HCT116 (cell line): ENCODE data around the gene GFER.

Source experiments
- CEBPB ChIP-seq: IDR thresholded peaks from 2 replicates; pipeline ENCODE4 v1.6.1; 2012; ENCODE audit warnings: low read depth
- CTCF ChIP-seq, 3 experiments: fragments of 200-600 bp in 1 of 3; sonication (generic) in 1 of 3; IDR thresholded peaks in 2 of 3; conservative IDR thresholded peaks in 1 of 3; 2 replicates each; pipeline ENCODE4 v1.5.1; 2012 to 2017; ENCODE audit warnings: low read depth in 2 of 3, low read length in 2 of 3, antibody characterized with exemption in 1 of 3, borderline replicate concordance in 1 of 3, control low read depth in 1 of 3, mild to moderate bottlenecking in 1 of 3, mixed read lengths in 1 of 3, mixed run types in 1 of 3, moderate library complexity in 1 of 3; ENCODE audit not compliant: insufficient read depth in 1 of 3
- POLR2A ChIP-seq: IDR thresholded peaks from 2 replicates; pipeline ENCODE4 v1.7.0; 2011; ENCODE audit warnings: borderline replicate concordance; ENCODE audit not compliant: insufficient read depth, insufficient read length; ENCODE audit errors: extremely low read depth
- RAD21 ChIP-seq: IDR thresholded peaks from 2 replicates; pipeline ENCODE4 v1.6.1; 2012; ENCODE audit warnings: low read depth, mild to moderate bottlenecking
- SIN3A ChIP-seq: IDR thresholded peaks from 2 replicates; pipeline ENCODE4 v1.6.1; 2012; ENCODE audit warnings: low read depth
- TF ChIP-seq, protein P1 (sequence below): IDR thresholded peaks from 2 replicates; pipeline ENCODE4 v1.6.1; 2012; ENCODE audit warnings: low read depth

GRCh38 chr16:2037115-2037514 lies 53.1 kb downstream of the GFER start:
- no peak for TF ChIP-seq POLR2A
- no peak for TF ChIP-seq CTCF (IDR thresholded peaks at IDR 0.05 in 2 of 3, conservative IDR thresholded peaks at IDR 0.05 in 1 of 3; ENCODE audit: borderline replicate concordance in 1 of 3, insufficient read depth in 1 of 3, low read depth in 2 of 3, low read length in 2 of 3)
- TF ChIP-seq SIN3A: no peak
- TF ChIP-seq RAD21: no peak
- TF ChIP-seq, protein P1, sequence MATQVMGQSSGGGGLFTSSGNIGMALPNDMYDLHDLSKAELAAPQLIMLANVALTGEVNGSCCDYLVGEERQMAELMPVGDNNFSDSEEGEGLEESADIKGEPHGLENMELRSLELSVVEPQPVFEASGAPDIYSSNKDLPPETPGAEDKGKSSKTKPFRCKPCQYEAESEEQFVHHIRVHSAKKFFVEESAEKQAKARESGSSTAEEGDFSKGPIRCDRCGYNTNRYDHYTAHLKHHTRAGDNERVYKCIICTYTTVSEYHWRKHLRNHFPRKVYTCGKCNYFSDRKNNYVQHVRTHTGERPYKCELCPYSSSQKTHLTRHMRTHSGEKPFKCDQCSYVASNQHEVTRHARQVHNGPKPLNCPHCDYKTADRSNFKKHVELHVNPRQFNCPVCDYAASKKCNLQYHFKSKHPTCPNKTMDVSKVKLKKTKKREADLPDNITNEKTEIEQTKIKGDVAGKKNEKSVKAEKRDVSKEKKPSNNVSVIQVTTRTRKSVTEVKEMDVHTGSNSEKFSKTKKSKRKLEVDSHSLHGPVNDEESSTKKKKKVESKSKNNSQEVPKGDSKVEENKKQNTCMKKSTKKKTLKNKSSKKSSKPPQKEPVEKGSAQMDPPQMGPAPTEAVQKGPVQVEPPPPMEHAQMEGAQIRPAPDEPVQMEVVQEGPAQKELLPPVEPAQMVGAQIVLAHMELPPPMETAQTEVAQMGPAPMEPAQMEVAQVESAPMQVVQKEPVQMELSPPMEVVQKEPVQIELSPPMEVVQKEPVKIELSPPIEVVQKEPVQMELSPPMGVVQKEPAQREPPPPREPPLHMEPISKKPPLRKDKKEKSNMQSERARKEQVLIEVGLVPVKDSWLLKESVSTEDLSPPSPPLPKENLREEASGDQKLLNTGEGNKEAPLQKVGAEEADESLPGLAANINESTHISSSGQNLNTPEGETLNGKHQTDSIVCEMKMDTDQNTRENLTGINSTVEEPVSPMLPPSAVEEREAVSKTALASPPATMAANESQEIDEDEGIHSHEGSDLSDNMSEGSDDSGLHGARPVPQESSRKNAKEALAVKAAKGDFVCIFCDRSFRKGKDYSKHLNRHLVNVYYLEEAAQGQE: no peak
- TF ChIP-seq CEBPB: no peak
